ENCODE results near the gene CATSPERB.

GRCh38 chr14:91743305-91743653, 11.4 kb upstream of the CATSPERB start:
- TF ChIP-seq CTCF (IDR thresholded peaks at IDR 0.05) (no peak), POLR2AphosphoS5 (IDR thresholded peaks at IDR 0.05) (no peak), EP300 (IDR thresholded peaks at IDR 0.05) (no peak), POLR2A (IDR thresholded peaks at IDR 0.05) (no peak)
